Keratinocyte (primary cell): ENCODE data around the gene ELMO2. TPM values are rescaled to one million over a fixed set of nuclear protein-coding genes. Genes with fewer than 3 reads are reported as not detected.

Experiments
- DNase-seq: peaks from one replicate; pipeline ENCODE4 v3.0.0-alpha.2; 2011; ENCODE audit warnings: low read depth, missing footprints, low spot score
- FAIRE-seq: peaks from 2 replicates; lab custom pipeline; 2011; peaks lifted over from hg19 to GRCh38; lab: Jason Lieb, UNC
- H2AFZ ChIP-seq: 2 replicates; pipeline ENCODE4 v1.6.0; 2012; ENCODE audit warnings: low read length, control low read depth, inconsistent platforms; ENCODE audit not compliant: control insufficient read depth
- H3K27ac ChIP-seq: 2 replicates; pipeline ENCODE4 v1.5.1; 2011; ENCODE audit warnings: low read length; ENCODE audit not compliant: control insufficient read depth, insufficient read depth
- H3K27me3 ChIP-seq: 3 replicates; pipeline ENCODE4 v1.6.0; 2011; ENCODE audit warnings: low read length; ENCODE audit not compliant: control insufficient read depth, insufficient read depth; ENCODE audit errors: extremely low read depth
- H3K36me3 ChIP-seq, 2 experiments: 2 replicates in 1 of 2; 3 replicates in 1 of 2; pipeline ENCODE4 v1.5.1; 2011; ENCODE audit warnings: low read length in 2 of 2, mild to moderate bottlenecking in 1 of 2; ENCODE audit not compliant: control insufficient read depth in 2 of 2, insufficient read depth in 2 of 2; ENCODE audit errors: extremely low read depth in 1 of 2
- H3K4me1 ChIP-seq: 3 replicates; pipeline ENCODE4 v1.5.1; 2011; ENCODE audit warnings: low read length; ENCODE audit not compliant: control insufficient read depth, insufficient read depth; ENCODE audit errors: extremely low read depth
- H3K4me2 ChIP-seq: 3 replicates; pipeline ENCODE4 v1.6.0; 2011; ENCODE audit warnings: low read depth, low read length; ENCODE audit not compliant: control insufficient read depth, insufficient read depth; ENCODE audit errors: extremely low read depth
- H3K4me3 ChIP-seq, 3 experiments: fragments of 200-600 bp in 1 of 3; sonication (generic) in 1 of 3; 2 replicates in 2 of 3; 3 replicates in 1 of 3; pipeline ENCODE4 v1.5.1; 2011 to 2016; ENCODE audit warnings: low read length in 3 of 3, mild to moderate bottlenecking in 3 of 3, control low read depth in 2 of 3, inconsistent platforms in 1 of 3, low read depth in 1 of 3, mixed read lengths in 1 of 3, mixed run types in 1 of 3, moderate library complexity in 1 of 3; ENCODE audit not compliant: control insufficient read depth in 2 of 3, insufficient read depth in 2 of 3; ENCODE audit errors: extremely low read depth in 1 of 3
- H3K79me2 ChIP-seq: 2 replicates; pipeline ENCODE4 v1.6.0; 2012; ENCODE audit warnings: low read length; ENCODE audit not compliant: control insufficient read depth, insufficient read depth
- H3K9ac ChIP-seq: 3 replicates; pipeline ENCODE4 v1.6.0; 2011; ENCODE audit warnings: low read length; ENCODE audit not compliant: control insufficient read depth, insufficient read depth; ENCODE audit errors: extremely low read depth
- H3K9me1 ChIP-seq: 3 replicates; pipeline ENCODE4 v1.6.0; 2011; ENCODE audit warnings: low read length; ENCODE audit not compliant: control insufficient read depth, insufficient read depth; ENCODE audit errors: extremely low read depth
- H3K9me3 ChIP-seq: 2 replicates; pipeline ENCODE4 v1.5.1; 2012; ENCODE audit warnings: low read depth, low read length; ENCODE audit not compliant: control insufficient read depth
- H4K20me1 ChIP-seq: 3 replicates; pipeline ENCODE4 v1.6.0; 2011; ENCODE audit warnings: low read length; ENCODE audit not compliant: control insufficient read depth, insufficient read depth; ENCODE audit errors: extremely low read depth
- EZH2 ChIP-seq: IDR thresholded peaks from one replicate; pipeline ENCODE4 v1.6.1; 2012; ENCODE audit warnings: inconsistent platforms, mild to moderate bottlenecking, low read length, moderate library complexity
- dilution Hi-C: fragments of 300-500 bp; cut with MboI; formaldehyde crosslinking; loops from one replicate; pipeline ENCODE4 v1.7.0; 2020; ENCODE audit warnings: low sequenced_read_pairs; ENCODE audit not compliant: extremely low pct_ligation_motif_present
- polyA plus RNA-seq, 5 experiments: library from polyadenylated mRNA; depleted of rRNA in 3 of 5; stranded (reverse) in 3 of 5; stranded (forward) in 1 of 5; unstranded in 1 of 5; fragments of >200 nt; gene quantifications; 1 replicate in 1 of 5; 2 replicates in 3 of 5; 3 replicates in 1 of 5; pipeline versions ENCODE4 v1.2.1 to v1.2.3, GENCODE V29; 2011 to 2012; ENCODE audit warnings: missing spikeins in 2 of 5, low read depth in 1 of 5, low replicate concordance in 1 of 5
- TF ChIP-seq, protein P1 (sequence below), 3 experiments: IDR thresholded peaks in 1 of 3; conservative IDR thresholded peaks in 1 of 3; optimal IDR thresholded peaks in 1 of 3; 2 replicates in 2 of 3; 3 replicates in 1 of 3; pipeline versions ENCODE3 to v1.5.1; 2011; ENCODE audit warnings: low read length in 3 of 3, mild to moderate bottlenecking in 3 of 3, moderate library complexity in 2 of 3, control low read depth in 1 of 3, inconsistent platforms in 1 of 3; ENCODE audit not compliant: insufficient read depth in 2 of 3; ENCODE audit errors: extremely low read depth in 1 of 3

The ELMO2 gene
- polyA plus RNA-seq, 1 donor (not counting 4 experiments of a cell fraction or from before 2014, with no cell fraction given): 28.5 TPM

DNA sequence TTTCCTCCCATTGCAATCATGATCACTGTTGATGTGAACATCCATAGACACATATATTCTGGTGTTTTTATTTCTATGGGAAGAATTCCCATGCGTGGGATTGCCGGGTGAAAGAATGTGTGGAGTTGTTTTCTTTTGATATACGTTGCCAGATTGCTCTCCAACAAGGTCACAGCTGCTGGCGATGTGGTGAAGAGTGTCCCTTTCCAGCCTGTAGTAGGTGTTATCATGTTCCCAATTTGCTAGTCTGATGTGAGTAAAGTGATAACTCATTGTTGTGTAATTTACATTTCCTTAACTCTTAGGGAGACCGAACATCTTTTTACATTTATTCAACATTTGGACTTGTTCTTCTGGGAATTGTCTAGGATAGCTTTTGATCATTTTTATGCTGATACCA lies 14.5 kb upstream of the ELMO2 start:
- no peak for FAIRE-seq
- no peak overlapping the region for H3K27ac ChIP-seq
- no peak overlapping the region for H3K4me3 ChIP-seq
- H3K9ac ChIP-seq: no peak overlapping the region
- H3K9me3 ChIP-seq: no peaks in the 10 kb centered on the region
- no peak for TF ChIP-seq EZH2
- TF ChIP-seq, protein P1, sequence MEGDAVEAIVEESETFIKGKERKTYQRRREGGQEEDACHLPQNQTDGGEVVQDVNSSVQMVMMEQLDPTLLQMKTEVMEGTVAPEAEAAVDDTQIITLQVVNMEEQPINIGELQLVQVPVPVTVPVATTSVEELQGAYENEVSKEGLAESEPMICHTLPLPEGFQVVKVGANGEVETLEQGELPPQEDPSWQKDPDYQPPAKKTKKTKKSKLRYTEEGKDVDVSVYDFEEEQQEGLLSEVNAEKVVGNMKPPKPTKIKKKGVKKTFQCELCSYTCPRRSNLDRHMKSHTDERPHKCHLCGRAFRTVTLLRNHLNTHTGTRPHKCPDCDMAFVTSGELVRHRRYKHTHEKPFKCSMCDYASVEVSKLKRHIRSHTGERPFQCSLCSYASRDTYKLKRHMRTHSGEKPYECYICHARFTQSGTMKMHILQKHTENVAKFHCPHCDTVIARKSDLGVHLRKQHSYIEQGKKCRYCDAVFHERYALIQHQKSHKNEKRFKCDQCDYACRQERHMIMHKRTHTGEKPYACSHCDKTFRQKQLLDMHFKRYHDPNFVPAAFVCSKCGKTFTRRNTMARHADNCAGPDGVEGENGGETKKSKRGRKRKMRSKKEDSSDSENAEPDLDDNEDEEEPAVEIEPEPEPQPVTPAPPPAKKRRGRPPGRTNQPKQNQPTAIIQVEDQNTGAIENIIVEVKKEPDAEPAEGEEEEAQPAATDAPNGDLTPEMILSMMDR (optimal IDR thresholded peaks at IDR 0.05 in 1 of 3, IDR thresholded peaks at IDR 0.05 in 1 of 3, conservative IDR thresholded peaks at IDR 0.05 in 1 of 3; ENCODE audit: extremely low read depth in 1 of 3, insufficient read depth in 2 of 3, low read length in 3 of 3): no peak
- H3K9me1 ChIP-seq: no peaks in the 10 kb centered on the region
- no peaks in the 10 kb centered on the region for H3K4me1 ChIP-seq
- H3K36me3 ChIP-seq: no peaks in the 10 kb centered on the region
- no peak overlapping the region for H2AFZ ChIP-seq
- H4K20me1 ChIP-seq: no peaks in the 10 kb centered on the region
- no peak for DNase-seq
- dilution Hi-C loops: no loop called here
- no peak overlapping the region for H3K4me2 ChIP-seq
- H3K27me3 ChIP-seq: no peaks in the 10 kb centered on the region
- no peaks in the 10 kb centered on the region for H3K79me2 ChIP-seq

DNA sequence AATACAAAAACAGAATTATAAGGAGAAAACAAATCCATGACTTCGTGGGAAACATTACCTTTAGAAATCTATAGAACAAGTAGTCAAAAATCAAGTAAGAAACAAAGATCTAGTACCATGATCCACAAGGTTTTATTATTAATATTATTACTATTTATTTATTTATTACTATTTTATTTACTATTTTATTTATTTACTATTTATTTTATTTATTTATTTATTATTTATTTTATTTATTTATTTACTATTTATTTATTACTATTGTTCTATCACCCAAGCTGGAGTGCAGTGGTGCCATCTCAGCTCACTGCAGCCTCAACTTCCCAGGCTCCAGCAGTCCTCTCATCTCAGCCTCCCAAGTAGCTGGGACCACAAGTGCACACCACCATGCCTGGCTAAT lies 13.5 kb upstream of the ELMO2 start:
- no peaks in the 10 kb centered on the region for H3K27me3 ChIP-seq
- no peak overlapping the region for H3K4me2 ChIP-seq
- no peaks in the 10 kb centered on the region for H3K4me1 ChIP-seq
- H3K4me3 ChIP-seq: no peak overlapping the region
- H3K9ac ChIP-seq: no peak overlapping the region
- H3K27ac ChIP-seq: no peak overlapping the region
- FAIRE-seq (no peak), DNase-seq (no peak)
- TF ChIP-seq EZH2: no peak
- dilution Hi-C loops: no loop called here
- no peaks in the 10 kb centered on the region for H3K36me3 ChIP-seq
- H3K79me2 ChIP-seq: no peaks in the 10 kb centered on the region
- no peaks in the 10 kb centered on the region for H3K9me3 ChIP-seq
- no peak overlapping the region for H2AFZ ChIP-seq
- H3K9me1 ChIP-seq: no peaks in the 10 kb centered on the region
- H4K20me1 ChIP-seq: no peaks in the 10 kb centered on the region

DNA sequence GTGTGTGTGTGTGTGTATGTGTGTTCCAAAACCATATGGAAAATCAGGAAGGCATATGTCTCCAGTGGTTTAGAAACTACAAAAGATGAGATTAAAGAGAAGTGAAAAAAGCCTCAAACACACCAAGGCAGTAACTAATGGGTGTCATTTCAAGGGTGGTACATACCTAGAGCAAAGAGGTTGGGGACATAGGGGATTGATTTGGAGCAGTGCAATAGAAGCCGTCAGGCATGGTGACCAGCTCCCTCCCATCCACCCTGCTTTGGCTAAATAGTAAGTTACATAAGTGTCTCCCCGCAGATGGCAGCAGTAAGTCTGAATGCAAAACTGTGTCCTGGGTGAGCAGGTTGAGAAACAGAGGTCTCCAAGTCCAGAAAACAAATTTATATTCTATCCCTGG lies 10.4 kb upstream of the ELMO2 start:
- no peaks in the 10 kb centered on the region for H3K9me3 ChIP-seq

More for the DNA sequence above, 10.4 kb upstream of the ELMO2 start:
- no peaks in the 10 kb centered on the region for H4K20me1 ChIP-seq
- DNase-seq: no peak
- H3K4me2 ChIP-seq: no peak overlapping the region
- H2AFZ ChIP-seq: no peak overlapping the region
- H3K36me3 ChIP-seq: no peaks in the 10 kb centered on the region
- H3K4me1 ChIP-seq: no peaks in the 10 kb centered on the region
- FAIRE-seq: no peak
- no peak overlapping the region for H3K9ac ChIP-seq
- H3K4me3 ChIP-seq: no peak overlapping the region
- H3K27me3 ChIP-seq: peaks cover 9% of the 10 kb centered on the region
- no peak overlapping the region for H3K27ac ChIP-seq
- dilution Hi-C loops: no loop called here
- no peaks in the 10 kb centered on the region for H3K9me1 ChIP-seq
- no peaks in the 10 kb centered on the region for H3K79me2 ChIP-seq
- TF ChIP-seq, protein P1 (optimal IDR thresholded peaks at IDR 0.05 in 1 of 3, IDR thresholded peaks at IDR 0.05 in 1 of 3, conservative IDR thresholded peaks at IDR 0.05 in 1 of 3; ENCODE audit: extremely low read depth in 1 of 3, insufficient read depth in 2 of 3, low read length in 3 of 3): no peak
- TF ChIP-seq EZH2: no peak
